Heart right ventricle (tissue), 16 donors: ENCODE results near the gene CTCFL. TPM values are rescaled to one million over a fixed set of nuclear protein-coding genes. Genes with fewer than 3 reads are reported as not detected.

Source experiments
- ATAC-seq, 8 donors: fragments of 200-7000 bp; cut with Tn5 transposase; one replicate each; pipeline ENCODE4 v1.9.1; 2020; ENCODE audit warnings: mild to moderate bottlenecking in 8 of 8, moderate library complexity in 8 of 8, moderate number of reproducible peaks in 1 of 8
- DNase-seq, 2 donors: peaks; one replicate each; pipeline ENCODE4 v3.0.0-alpha.2; 2020
- H3K27ac ChIP-seq, 10 donors: fragments of 200-600 bp; sonication (generic) in 2 of 10; one replicate each; pipeline versions ENCODE4 v1.5.0 to v1.8.0; 2020 to 2022; ENCODE audit warnings: mild to moderate bottlenecking in 3 of 10
- H3K27me3 ChIP-seq, 7 donors: fragments of 200-600 bp; one replicate each; pipeline ENCODE4 v1.8.0; 2021 to 2022; ENCODE audit warnings: mild to moderate bottlenecking in 2 of 7
- H3K36me3 ChIP-seq, 9 donors: fragments of 200-600 bp; sonication (generic) in 1 of 9; one replicate each; pipeline versions ENCODE4 v1.5.0 to v1.8.0; 2020 to 2022; ENCODE audit warnings: mild to moderate bottlenecking in 2 of 9
- H3K4me1 ChIP-seq, 9 donors: fragments of 200-600 bp; sonication (generic) in 1 of 9; one replicate each; pipeline versions ENCODE4 v1.5.0 to v1.8.0; 2020 to 2022; ENCODE audit warnings: mild to moderate bottlenecking in 4 of 9
- H3K4me3 ChIP-seq, 10 donors: fragments of 200-600 bp; sonication (generic) in 2 of 10; one replicate each; pipeline versions ENCODE4 v1.5.0 to v1.8.0; 2020 to 2022; ENCODE audit warnings: mild to moderate bottlenecking in 7 of 10, moderate library complexity in 2 of 10
- H3K9me3 ChIP-seq, 11 donors: fragments of 200-600 bp in 10 of 11; sonication (generic) in 2 of 11; one replicate each; pipeline versions ENCODE4 v1.5.0 to v1.8.0; 2013 to 2022; ENCODE audit warnings: mild to moderate bottlenecking in 2 of 11, control low read depth in 1 of 11, moderate library complexity in 1 of 11
- WGBS, 2 donors: extraction: QIAGEN DNeasy Blood & Tissue Kit; methylation state at CpG; one replicate each; pipeline ENCODE4 v1.1.7; 2013; ENCODE audit warnings: inconsistent platforms in 1 of 2; 5-methylcytosine and 5-hydroxymethylcytosine counted together
- intact Hi-C, 10 donors: fragments of 100-400 bp; cut with DNase I; formaldehyde crosslinking; loops; one replicate each; pipeline versions ENCODE4 v1.11.1 to v1.14.2; 2022
- polyA plus RNA-seq, 2 donors: library from polyadenylated mRNA; stranded (reverse); fragments of 200-250 nt; gene quantifications; one replicate each; pipeline ENCODE4 v1.2.3, GENCODE V29; 2013
- total RNA-seq, 10 donors: library from RNA; stranded (reverse); fragmentation: NEBNext Ultra II Directional in 3 of 10; extraction: Animal tissue kit (Norgen Biotek cat#: 25700) in 3 of 10; gene quantifications; one replicate each; pipeline versions ENCODE4 v1.2.1 to v1.2.4, GENCODE V29; 2021 to 2023
- TF ChIP-seq, protein P1 (sequence below), 9 donors: fragments of 200-600 bp; sonication (generic) in 2 of 9; IDR thresholded peaks; one replicate each; pipeline versions ENCODE4 v1.5.0 to v1.8.0; 2021 to 2022; ENCODE audit warnings: antibody characterized with exemption in 9 of 9, mild to moderate bottlenecking in 5 of 9, moderate library complexity in 1 of 9
- donor health status: Arrhythmogenic right ventricular cardiomyopathy.
- donor health status: ischemic (EF 13 %, LVEDD 7.1; RV severe dilation, severe dysfunction).
- donor health status: healthy with polysubstance abuse.
- donor health status: DM: no; HTN: yes; CAD: no.
- donor health status: DM: no; HTN: no; CAD: no.
- donor health status: ischemic (EF 25% LVEDD 6.9; RV normal size, moderate dysfunction).
- donor health status: ischemic (EF 25% LVEDD 5.7; RV mildly dilated, moderate dysfunction).
- donor health status: healthy.
- donor health status: DM: yes; HTN: yes; CAD: no.
- donor health status: Ischemic cardiomyopathy.
- donor health status: ischemic (EF 35%, LVEDD 5.7; RV mildly dilated, moderate dysfunction).
- donor health status: nonischemic (EF 11% LVEDD 7.7; RV severe dilation, severe dysfunction).
- donor health status: DM: yes; HTN: yes; CAD: no.
- donor health status: PGD.
- donor health status: ischemic (EF 29% LVEDD 5.4; RV normal size, mild dysfunction).
- donor health status: nonischemic (EF 23%, LVEDD 6.1; RV moderate dilation, normal function).

Gene CTCFL
- total and polyA plus RNA-seq, 12 donors: not detected

GRCh38 chr20:57465486-57465885, 59.5 kb downstream of the CTCFL start:
- Histone ChIP-seq H3K9me3 (no peaks in the 10 kb centered on the region), H3K4me1 (peaks cover 0 to 38% (median 22%) of the 10 kb centered on the region in 9 donors), H3K36me3 (no peaks in the 10 kb centered on the region), H3K27me3 (peaks cover 0 to 7% (median 0%) of the 10 kb centered on the region in 7 donors), H3K27ac (no peak overlapping the region), H3K4me3 (no peak overlapping the region)
- WGBS, 2 donors: 96 to 97% methylated on average over 8 of the region's 8 CpGs
- intact Hi-C loops: no loop called here
- no peak for ATAC-seq
- DNase-seq: no peak
- TF ChIP-seq, protein P1, sequence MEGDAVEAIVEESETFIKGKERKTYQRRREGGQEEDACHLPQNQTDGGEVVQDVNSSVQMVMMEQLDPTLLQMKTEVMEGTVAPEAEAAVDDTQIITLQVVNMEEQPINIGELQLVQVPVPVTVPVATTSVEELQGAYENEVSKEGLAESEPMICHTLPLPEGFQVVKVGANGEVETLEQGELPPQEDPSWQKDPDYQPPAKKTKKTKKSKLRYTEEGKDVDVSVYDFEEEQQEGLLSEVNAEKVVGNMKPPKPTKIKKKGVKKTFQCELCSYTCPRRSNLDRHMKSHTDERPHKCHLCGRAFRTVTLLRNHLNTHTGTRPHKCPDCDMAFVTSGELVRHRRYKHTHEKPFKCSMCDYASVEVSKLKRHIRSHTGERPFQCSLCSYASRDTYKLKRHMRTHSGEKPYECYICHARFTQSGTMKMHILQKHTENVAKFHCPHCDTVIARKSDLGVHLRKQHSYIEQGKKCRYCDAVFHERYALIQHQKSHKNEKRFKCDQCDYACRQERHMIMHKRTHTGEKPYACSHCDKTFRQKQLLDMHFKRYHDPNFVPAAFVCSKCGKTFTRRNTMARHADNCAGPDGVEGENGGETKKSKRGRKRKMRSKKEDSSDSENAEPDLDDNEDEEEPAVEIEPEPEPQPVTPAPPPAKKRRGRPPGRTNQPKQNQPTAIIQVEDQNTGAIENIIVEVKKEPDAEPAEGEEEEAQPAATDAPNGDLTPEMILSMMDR (IDR thresholded peaks at IDR 0.05): no peak

DNA sequence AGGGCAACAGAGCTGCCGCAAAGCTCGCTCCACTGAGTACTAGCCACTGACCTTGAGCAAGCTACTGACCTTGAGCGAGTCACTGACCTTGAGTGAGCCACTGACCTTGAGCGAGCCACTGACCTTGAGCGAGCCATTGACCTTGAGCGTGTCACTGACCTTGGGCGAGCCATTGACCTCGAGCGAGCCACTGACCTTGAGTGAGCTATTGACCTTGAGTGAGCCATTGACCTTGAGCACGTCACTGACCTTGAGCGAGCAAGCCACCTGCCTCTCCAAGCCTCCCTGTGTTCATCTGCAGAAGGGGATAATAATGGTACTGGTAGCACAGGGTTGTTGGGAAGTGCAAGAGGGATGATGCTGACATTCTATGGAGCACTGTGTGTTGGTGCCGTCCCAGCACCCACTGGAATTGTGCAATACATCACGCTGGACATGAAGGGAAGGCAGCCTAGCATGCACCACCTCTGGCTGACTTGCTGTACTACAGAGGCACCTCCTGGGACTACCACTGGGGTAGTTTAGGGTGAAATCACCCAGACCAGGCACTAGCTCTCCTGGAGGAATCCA, 60.2 kb downstream of the CTCFL start:
- Histone ChIP-seq H3K4me1 (peaks cover 0 to 37% (median 18%) of the 10 kb centered on the region in 9 donors), H3K9me3 (no peaks in the 10 kb centered on the region), H3K27ac (no peak overlapping the region), H3K36me3 (no peaks in the 10 kb centered on the region), H3K4me3 (no peak overlapping the region), H3K27me3 (peaks cover 0 to 4% (median 0%) of the 10 kb centered on the region in 7 donors)
- WGBS, 2 donors: 79 to 88% methylated on average over 13 of the region's 13 CpGs
- ATAC-seq (no peak), DNase-seq (no peak)
- TF ChIP-seq, protein P1 (IDR thresholded peaks at IDR 0.05): peak in 2 of 9 donors; percentile 12 to 41
- intact Hi-C loops: no loop called here

GRCh38 chr20:57462781-57463180, 62.2 kb downstream of the CTCFL start:
- ATAC-seq (no peak), DNase-seq (no peak)
- peaks cover 0 to 5% (median 0%) of the 10 kb centered on the region in 11 donors for H3K9me3 ChIP-seq
- TF ChIP-seq, protein P1 (IDR thresholded peaks at IDR 0.05): no peak
- H3K27ac ChIP-seq: no peak overlapping the region
- no peaks in the 10 kb centered on the region for H3K36me3 ChIP-seq
- intact Hi-C loops: no loop called here
- peaks cover 0 to 4% (median 0%) of the 10 kb centered on the region in 7 donors for H3K27me3 ChIP-seq
- H3K4me1 ChIP-seq: peaks cover 0 to 52% (median 21%) of the 10 kb centered on the region in 9 donors
- 91 to 94% methylated on average over 8 of the region's 8 CpGs for WGBS, 2 donors
- H3K4me3 ChIP-seq: no peak overlapping the region

- TF ChIP-seq, protein P1 (IDR thresholded peaks at IDR 0.05): no peak
- H3K4me3 ChIP-seq: no peak overlapping the region
- peak overlapping the region in 7 of 10 donors; percentile 20 to 65 (median 48) for H3K27ac ChIP-seq
- DNase-seq (no peak), ATAC-seq (peak in 3 of 8 donors; percentile 2 to 16 (median 11))
- H3K36me3 ChIP-seq: no peaks in the 10 kb centered on the region
- intact Hi-C loops: loop anchor here in 1 of 10 donors (2.0 kb wide), 1 partner anchor 21 kb away; no protein-coding TSS in a partner anchor
- peaks cover 0 to 5% (median 0%) of the 10 kb centered on the region in 11 donors for H3K9me3 ChIP-seq
- 69 to 73% methylated on average over 7 of the region's 7 CpGs for WGBS, 2 donors
- H3K4me1 ChIP-seq: peaks cover 0 to 55% (median 26%) of the 10 kb centered on the region in 9 donors
- H3K27me3 ChIP-seq: peaks cover 0 to 4% (median 0%) of the 10 kb centered on the region in 7 donors
These were observed 63.2 kb downstream of the CTCFL start for GRCh38 chr20:57461726-57462125.
